Activated CD4-positive, alpha-beta T cell treated with anti-CD3 and anti-CD28 coated beads, Interleukin-2, amount 10 ng/mL, durations not matched to agents 7 days and 5 days (primary cell): ENCODE measurements around the gene LYSMD4. TPM values are rescaled to one million over a fixed set of nuclear protein-coding genes. Genes with fewer than 3 reads are reported as not detected.

Experiments used
- CTCF ChIA-PET: fragments of 350-600 bp; sonication (Branson Sonifier 250); formaldehyde crosslinking; loops from one replicate; lab custom pipeline; 2021; ENCODE audit warnings: antibody characterized with exemption; lab: Charles Lee
- POLR2A ChIA-PET: fragments of 350-600 bp; sonication (Branson Sonifier 250); formaldehyde crosslinking; loops from one replicate; lab custom pipeline; 2021; ENCODE audit warnings: antibody characterized with exemption; lab: Charles Lee
- DNase-seq: peaks from one replicate; pipeline ENCODE4 v3.0.0-alpha.2; 2020
- H3K27ac Mint-ChIP-seq: one replicate; pipeline ENCODE4 v1.8.0; 2021; ENCODE audit warnings: mild to moderate bottlenecking, moderate library complexity, mixed read lengths
- H3K27me3 Mint-ChIP-seq: one replicate; pipeline ENCODE4 v1.8.0; 2021; ENCODE audit warnings: mixed read lengths
- H3K36me3 Mint-ChIP-seq: one replicate; pipeline ENCODE4 v1.8.0; 2021; ENCODE audit warnings: low read depth, mixed read lengths
- H3K4me1 Mint-ChIP-seq: one replicate; pipeline ENCODE4 v1.8.0; 2021; ENCODE audit warnings: mixed read lengths
- H3K4me3 Mint-ChIP-seq: one replicate; pipeline ENCODE4 v1.8.0; 2021; ENCODE audit warnings: mild to moderate bottlenecking, moderate library complexity, mixed read lengths
- H3K9me3 Mint-ChIP-seq: one replicate; pipeline ENCODE4 v1.8.0; 2021; ENCODE audit warnings: mixed read lengths
- total RNA-seq, 2 experiments: library from RNA; stranded (reverse); gene quantifications; one replicate each; pipeline ENCODE4 v1.2.3, GENCODE V29; 2021

The LYSMD4 gene
- total RNA-seq, 2 experiments from 2014 or later, result 10.9 to 11.1 TPM

GRCh38 chr15:99712415-99712814 lies 20.8 kb downstream of the LYSMD4 start:
- ChIA-PET POLR2A (no interaction called here), CTCF (interaction anchor here (0.5 kb wide), 1 partner anchor 763 kb away, joined by 4 read pairs; no protein-coding TSS in a partner anchor)
- DNase-seq, result no peak
- peaks cover 22% of the 10 kb centered on the region for H3K4me1 Mint-ChIP-seq
- no peaks in the 10 kb centered on the region for H3K9me3 Mint-ChIP-seq
- no peak overlapping the region for H3K4me3 Mint-ChIP-seq
- peaks cover 28% of the 10 kb centered on the region for H3K36me3 Mint-ChIP-seq
- no peaks in the 10 kb centered on the region for H3K27me3 Mint-ChIP-seq
- no peak overlapping the region for H3K27ac Mint-ChIP-seq

GRCh38 chr15:99711625-99712024 lies 21.6 kb downstream of the LYSMD4 start:
- CTCF ChIA-PET, result no interaction called here
- Mint-ChIP-seq H3K27ac (no peak overlapping the region), H3K4me3 (no peak overlapping the region), H3K9me3 (no peaks in the 10 kb centered on the region), H3K36me3 (peaks cover 30% of the 10 kb centered on the region), H3K27me3 (no peaks in the 10 kb centered on the region), H3K4me1 (peaks cover 29% of the 10 kb centered on the region)
- POLR2A ChIA-PET, result no interaction called here
- no peak for DNase-seq

- Mint-ChIP-seq H3K4me3 (no peak overlapping the region), H3K36me3 (peaks cover 28% of the 10 kb centered on the region), H3K4me1 (peaks cover 38% of the 10 kb centered on the region), H3K27me3 (no peaks in the 10 kb centered on the region), H3K9me3 (no peaks in the 10 kb centered on the region), H3K27ac (no peak overlapping the region)
- CTCF ChIA-PET, result no interaction called here
- POLR2A ChIA-PET, result no interaction called here
- no peak for DNase-seq
Observed at GRCh38 chr15:99709243-99709986, 23.8 kb downstream of the LYSMD4 start.

GRCh38 chr15:99708563-99708962 lies 24.7 kb downstream of the LYSMD4 start:
- Mint-ChIP-seq H3K36me3 (peaks cover 28% of the 10 kb centered on the region), H3K9me3 (no peaks in the 10 kb centered on the region), H3K4me1 (peaks cover 47% of the 10 kb centered on the region), H3K4me3 (no peak overlapping the region), H3K27me3 (no peaks in the 10 kb centered on the region), H3K27ac (no peak overlapping the region)
- CTCF ChIA-PET, result interaction anchor here (0.5 to 1.6 kb wide), 2 partner anchors 47 to 389 kb away, joined by 3 to 4 read pairs; no protein-coding TSS in a partner anchor
- DNase-seq, result no peak
- POLR2A ChIA-PET, result no interaction called here

- peak overlapping the region; percentile 88 for H3K27ac Mint-ChIP-seq
Observed at GRCh38 chr15:99707473-99708270, 25.6 kb downstream of the LYSMD4 start.

GRCh38 chr15:99706557-99707303 lies 26.5 kb downstream of the LYSMD4 start:
- Mint-ChIP-seq H3K27ac (peak overlapping the region; percentile 88), H3K9me3 (no peaks in the 10 kb centered on the region), H3K4me1 (peaks cover 50% of the 10 kb centered on the region), H3K36me3 (peaks cover 19% of the 10 kb centered on the region), H3K4me3 (peak overlapping the region; percentile 69), H3K27me3 (no peaks in the 10 kb centered on the region)
- CTCF ChIA-PET, result interaction anchor here (0.7 to 1.7 kb wide), 5 partner anchors 11 to 434 kb away, joined by 3 to 5 read pairs (median 4); no protein-coding TSS in a partner anchor
- DNase-seq, result peak; percentile 59
- POLR2A ChIA-PET, result no interaction called here

More at GRCh38 chr15:99707473-99708270, 25.6 kb downstream of the LYSMD4 start:
- ChIA-PET POLR2A (interaction anchor here (0.6 kb wide), 1 partner anchor 13 kb away, joined by 3 read pairs; no protein-coding TSS in a partner anchor), CTCF (interaction anchor here (0.7 to 1.7 kb wide), 5 partner anchors 10 to 435 kb away, joined by 3 to 5 read pairs (median 4); no protein-coding TSS in a partner anchor)
- Mint-ChIP-seq H3K4me3 (peak overlapping the region; percentile 69), H3K27me3 (no peaks in the 10 kb centered on the region), H3K4me1 (peaks cover 55% of the 10 kb centered on the region), H3K9me3 (no peaks in the 10 kb centered on the region), H3K36me3 (peaks cover 24% of the 10 kb centered on the region)
- DNase-seq, result peak; percentile 67

- Mint-ChIP-seq H3K4me3 (no peak overlapping the region), H3K4me1 (peaks cover 50% of the 10 kb centered on the region)
- POLR2A ChIA-PET, result interaction anchor here (1.6 kb wide), 1 partner anchor 137 kb away, joined by 5 read pairs; no protein-coding TSS in a partner anchor
Observed at GRCh38 chr15:99704444-99704838, 28.8 kb downstream of the LYSMD4 start.

DNA sequence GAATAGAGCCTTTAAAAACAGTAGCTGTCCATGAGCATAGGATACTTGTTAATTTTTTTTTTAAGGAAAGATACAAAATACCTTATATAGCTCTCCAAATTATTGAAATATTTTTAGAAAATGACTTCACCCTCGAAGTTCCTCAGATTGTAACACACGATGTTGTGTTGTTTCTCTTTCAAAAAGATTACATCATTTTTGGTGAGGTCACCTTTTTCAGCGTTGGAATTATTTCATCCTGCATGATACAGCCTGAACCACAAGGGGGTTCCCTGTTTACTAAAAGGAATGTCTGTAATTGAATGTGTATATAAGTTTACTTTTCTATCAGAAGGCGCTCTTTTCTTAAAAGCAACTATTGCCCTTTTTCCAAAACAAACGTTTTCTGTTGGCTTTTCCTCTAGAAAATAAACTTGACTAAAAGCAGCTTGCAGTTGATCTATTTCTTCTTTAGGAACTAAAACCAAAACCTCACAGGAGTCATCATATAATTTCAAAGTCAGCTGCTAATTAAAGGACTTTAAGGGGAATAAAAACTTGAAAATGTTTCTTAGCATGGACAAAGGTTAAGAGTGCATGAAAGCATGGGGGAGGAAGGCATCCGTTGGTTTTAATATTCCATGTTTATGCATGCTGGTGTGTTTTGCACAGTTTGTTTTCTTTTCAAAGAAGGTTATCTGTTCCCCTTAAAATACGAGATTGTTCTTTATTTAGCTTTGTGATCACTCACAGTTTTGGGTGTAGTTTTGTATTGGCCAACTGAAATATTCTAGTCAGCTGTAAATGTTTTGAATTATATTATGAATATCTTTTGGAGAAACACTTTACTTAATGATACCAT lies 29.4 kb downstream of the LYSMD4 start:
- peak overlapping the region; percentile 4 for H3K27ac Mint-ChIP-seq
- no peak overlapping the region for H3K4me3 Mint-ChIP-seq
- POLR2A ChIA-PET, result interaction anchor here (1.6 kb wide), 1 partner anchor 136 kb away, joined by 5 read pairs; no protein-coding TSS in a partner anchor
- peaks cover 46% of the 10 kb centered on the region for H3K4me1 Mint-ChIP-seq
- H3K36me3 Mint-ChIP-seq, result peaks cover 10% of the 10 kb centered on the region
- H3K9me3 Mint-ChIP-seq, result no peaks in the 10 kb centered on the region
- CTCF ChIA-PET, result interaction anchor here (0.7 to 2.4 kb wide), 30 partner anchors 8 to 605 kb away, joined by 3 to 17 read pairs (median 4); partner anchors contain the start of genes LRRC28, LYSMD4 and MEF2A
- no peaks in the 10 kb centered on the region for H3K27me3 Mint-ChIP-seq
- DNase-seq, result peak; percentile 32

More at GRCh38 chr15:99704444-99704838, 28.8 kb downstream of the LYSMD4 start:
- no peaks in the 10 kb centered on the region for H3K27me3 Mint-ChIP-seq
- H3K36me3 Mint-ChIP-seq, result peaks cover 10% of the 10 kb centered on the region
- DNase-seq, result peak; percentile 73
- H3K9me3 Mint-ChIP-seq, result no peaks in the 10 kb centered on the region
- no peak overlapping the region for H3K27ac Mint-ChIP-seq
- CTCF ChIA-PET, result interaction anchor here (0.6 to 2.4 kb wide), 36 partner anchors 9 to 606 kb away, joined by 3 to 17 read pairs (median 4); partner anchors contain the start of genes LRRC28, LYSMD4 and MEF2A

- H3K27me3 Mint-ChIP-seq, result no peaks in the 10 kb centered on the region
- H3K36me3 Mint-ChIP-seq, result peaks cover 7% of the 10 kb centered on the region
- no peak overlapping the region for H3K4me3 Mint-ChIP-seq
- ChIA-PET POLR2A (no interaction called here), CTCF (interaction anchor here (1.3 to 2.4 kb wide), 7 partner anchors 10 to 597 kb away, joined by 4 to 17 read pairs (median 7); partner anchors contain the start of genes LYSMD4 and MEF2A)
- peaks cover 40% of the 10 kb centered on the region for H3K4me1 Mint-ChIP-seq
- peak overlapping the region; percentile 4 for H3K27ac Mint-ChIP-seq
- H3K9me3 Mint-ChIP-seq, result no peaks in the 10 kb centered on the region
- DNase-seq, result no peak
Observed at GRCh38 chr15:99702895-99703602, 30.2 kb downstream of the LYSMD4 start.

DNA sequence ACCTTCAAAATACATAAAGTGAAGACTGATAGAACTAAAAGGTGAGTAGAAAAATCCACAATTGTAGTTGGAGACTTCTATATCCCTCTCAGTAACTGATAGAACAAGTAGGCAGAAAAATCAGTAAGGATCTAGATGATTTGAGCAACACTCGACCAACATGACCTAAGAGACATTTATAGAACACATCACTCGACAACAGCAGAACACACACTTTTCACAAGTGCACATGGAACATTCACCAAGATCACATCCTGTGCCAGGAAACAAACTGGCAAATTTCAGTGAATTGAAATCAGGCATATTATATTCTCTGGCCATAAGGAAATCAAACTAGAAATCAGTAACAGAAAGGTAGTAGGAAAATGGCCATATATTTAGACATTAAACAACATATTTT lies 37.1 kb downstream of the LYSMD4 start:
- ChIA-PET CTCF (interaction anchor here (1.5 kb wide), 1 partner anchor 8 kb away, joined by 6 read pairs; no protein-coding TSS in a partner anchor), POLR2A (no interaction called here)
- H3K4me1 Mint-ChIP-seq, result no peaks in the 10 kb centered on the region
- H3K36me3 Mint-ChIP-seq, result peaks cover 31% of the 10 kb centered on the region
- no peak overlapping the region for H3K27ac Mint-ChIP-seq
- no peak for DNase-seq
- H3K9me3 Mint-ChIP-seq, result no peaks in the 10 kb centered on the region
- no peak overlapping the region for H3K4me3 Mint-ChIP-seq
- no peaks in the 10 kb centered on the region for H3K27me3 Mint-ChIP-seq

GRCh38 chr15:99692825-99693224 lies 40.4 kb downstream of the LYSMD4 start:
- H3K36me3 Mint-ChIP-seq, result peaks cover 49% of the 10 kb centered on the region
- no peak for DNase-seq

More at GRCh38 chr15:99692825-99693224, 40.4 kb downstream of the LYSMD4 start:
- Mint-ChIP-seq H3K9me3 (peaks cover 3% of the 10 kb centered on the region), H3K27me3 (no peaks in the 10 kb centered on the region), H3K4me1 (peaks cover 1% of the 10 kb centered on the region), H3K27ac (no peak overlapping the region), H3K4me3 (no peak overlapping the region)
- POLR2A ChIA-PET, result no interaction called here
- CTCF ChIA-PET, result interaction anchor here (1.0 to 1.4 kb wide), 2 partner anchors 11 to 18 kb away, joined by 3 to 5 read pairs; no protein-coding TSS in a partner anchor
